ENCODE measurements around the gene MIOS. TPM values are rescaled to one million over a fixed set of nuclear protein-coding genes. Genes with fewer than 3 reads are reported as not detected.

Gene MIOS
- total RNA-seq, 4 donors from 2014 or later: 37.6 to 65.6 (median 52.3) TPM

GRCh38 chr7:7522421-7522820 is 44.3 kb upstream of the MIOS start:
- WGBS, 2 donors: 82 to 88% methylated on average over 3 of the region's 3 CpGs
- H3K4me3 ChIP-seq (ENCODE audit: low read depth, poor library complexity, severe bottlenecking): no peak overlapping the region
- DNase-seq (ENCODE audit: low spot score in 2 of 2): no peak
- intact Hi-C loops (cut with DNase I; ENCODE audit: low total_unique reads): no loop called here
- no peak for TF ChIP-seq POLR2A (IDR thresholded peaks at IDR 0.05)

GRCh38 chr7:7524121-7524520 is 42.6 kb upstream of the MIOS start:
- no peak for DNase-seq (ENCODE audit: low spot score in 2 of 2)
- intact Hi-C loops (cut with DNase I; ENCODE audit: low total_unique reads): no loop called here
- H3K4me3 ChIP-seq (ENCODE audit: low read depth, poor library complexity, severe bottlenecking): no peak overlapping the region
- TF ChIP-seq CTCF (IDR thresholded peaks at IDR 0.05): no peak
- no peak for TF ChIP-seq POLR2A (IDR thresholded peaks at IDR 0.05)
- 54 to 55% methylated on average over 3 of the region's 3 CpGs for WGBS, 2 donors

- TF ChIP-seq POLR2A (IDR thresholded peaks at IDR 0.05): no peak
- TF ChIP-seq CTCF (IDR thresholded peaks at IDR 0.05): no peak
- DNase-seq (ENCODE audit: low spot score in 2 of 2): no peak
- H3K4me3 ChIP-seq (ENCODE audit: low read depth, poor library complexity, severe bottlenecking): no peak overlapping the region
- 89 to 97% methylated on average over 2 of the region's 2 CpGs for WGBS, 2 donors
- intact Hi-C loops (cut with DNase I; ENCODE audit: low total_unique reads): no loop called here
Measured at GRCh38 chr7:7526006-7526405, 40.7 kb upstream of the MIOS start.

GRCh38 chr7:7527047-7527446 is 39.6 kb upstream of the MIOS start:
- TF ChIP-seq POLR2A (IDR thresholded peaks at IDR 0.05) (no peak), CTCF (IDR thresholded peaks at IDR 0.05) (no peak)
- no peak overlapping the region for H3K4me3 ChIP-seq (ENCODE audit: low read depth, poor library complexity, severe bottlenecking)
- intact Hi-C loops (cut with DNase I; ENCODE audit: low total_unique reads): no loop called here
- no peak for DNase-seq (ENCODE audit: low spot score in 2 of 2)
- WGBS, 2 donors: 78 to 95% methylated on average over 3 of the region's 3 CpGs

GRCh38 chr7:7529328-7529727 is 37.4 kb upstream of the MIOS start:
- DNase-seq (ENCODE audit: low spot score in 2 of 2): no peak
- intact Hi-C loops (cut with DNase I; ENCODE audit: low total_unique reads): no loop called here
- H3K4me3 ChIP-seq (ENCODE audit: low read depth, poor library complexity, severe bottlenecking): no peak overlapping the region
- TF ChIP-seq CTCF (IDR thresholded peaks at IDR 0.05): no peak
- TF ChIP-seq POLR2A (IDR thresholded peaks at IDR 0.05): no peak
- WGBS, 2 donors: 93 to 98% methylated on average over 4 of the region's 4 CpGs

GRCh38 chr7:7533831-7534430 is 32.8 kb upstream of the MIOS start:
- intact Hi-C loops (cut with DNase I; ENCODE audit: low total_unique reads): no loop called here
- WGBS, 2 donors: 74% methylated on average over 3 of the region's 3 CpGs
- no peak for DNase-seq (ENCODE audit: low spot score in 2 of 2)
- no peak overlapping the region for H3K4me3 ChIP-seq (ENCODE audit: low read depth, poor library complexity, severe bottlenecking)
- TF ChIP-seq CTCF (IDR thresholded peaks at IDR 0.05) (no peak), POLR2A (IDR thresholded peaks at IDR 0.05) (no peak)
